IMR-90 (cell line): Measurements from ENCODE around the gene PLS1.

Source experiments
- CTCF ChIP-seq: conservative IDR thresholded peaks from 2 replicates; pipeline ENCODE4 v1.5.1; 2012; ENCODE audit warnings: mild to moderate bottlenecking, low read depth, low read length, improper control_type of control experiment
- POLR2A ChIP-seq: IDR thresholded peaks from 2 replicates; pipeline ENCODE4 v1.6.1; 2012; ENCODE audit warnings: mild to moderate bottlenecking, low read depth, low read length
- RCOR1 ChIP-seq: IDR thresholded peaks from 2 replicates; pipeline ENCODE4 v1.6.1; 2012; ENCODE audit warnings: mild to moderate bottlenecking, low read length, improper control_type of control experiment; ENCODE audit not compliant: insufficient replicate concordance
- TF ChIP-seq, protein P1 (sequence below): fragments of 150-350 bp; IDR thresholded peaks from 2 replicates; pipeline ENCODE4 v1.6.1; 2016; ENCODE audit warnings: low read depth, mild to moderate bottlenecking, low read length, moderate library complexity, borderline replicate concordance

DNA sequence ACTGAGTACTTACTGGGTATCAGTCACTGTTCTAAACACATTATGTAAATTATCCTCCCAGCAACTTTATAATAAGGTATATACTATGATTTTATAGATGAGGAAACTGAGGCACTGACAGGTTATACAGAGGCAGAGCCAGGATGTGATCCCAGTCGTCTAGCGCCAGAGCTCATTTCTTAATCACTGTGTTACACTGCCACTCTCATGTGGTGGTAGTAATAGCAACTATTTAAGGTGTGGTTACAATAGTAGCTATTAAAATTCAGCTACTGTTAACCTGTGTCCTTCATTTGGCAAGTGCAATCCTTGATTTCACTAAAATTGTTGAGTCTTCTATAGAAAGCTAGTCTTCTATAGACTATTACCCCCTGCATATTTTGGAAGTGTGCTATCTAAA, 84.5 kb downstream of the PLS1 start:
- no peak for TF ChIP-seq POLR2A
- TF ChIP-seq CTCF, result no peak
- no peak for TF ChIP-seq RCOR1
- TF ChIP-seq, protein P1, sequence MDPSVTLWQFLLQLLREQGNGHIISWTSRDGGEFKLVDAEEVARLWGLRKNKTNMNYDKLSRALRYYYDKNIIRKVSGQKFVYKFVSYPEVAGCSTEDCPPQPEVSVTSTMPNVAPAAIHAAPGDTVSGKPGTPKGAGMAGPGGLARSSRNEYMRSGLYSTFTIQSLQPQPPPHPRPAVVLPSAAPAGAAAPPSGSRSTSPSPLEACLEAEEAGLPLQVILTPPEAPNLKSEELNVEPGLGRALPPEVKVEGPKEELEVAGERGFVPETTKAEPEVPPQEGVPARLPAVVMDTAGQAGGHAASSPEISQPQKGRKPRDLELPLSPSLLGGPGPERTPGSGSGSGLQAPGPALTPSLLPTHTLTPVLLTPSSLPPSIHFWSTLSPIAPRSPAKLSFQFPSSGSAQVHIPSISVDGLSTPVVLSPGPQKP, result no peak
